Measurements from ENCODE around the gene WNT2B. TPM values are rescaled to one million over a fixed set of nuclear protein-coding genes. Genes with fewer than 3 reads are reported as not detected.
"Not testable (repeated sequence)": the region's sequence is repeated elsewhere in the genome, so short reads cannot be mapped to it uniquely, and the experiment has no call there.

Gene WNT2B
- 0.48 and 4.4 TPM in 2 replicates for total RNA-seq

DNA sequence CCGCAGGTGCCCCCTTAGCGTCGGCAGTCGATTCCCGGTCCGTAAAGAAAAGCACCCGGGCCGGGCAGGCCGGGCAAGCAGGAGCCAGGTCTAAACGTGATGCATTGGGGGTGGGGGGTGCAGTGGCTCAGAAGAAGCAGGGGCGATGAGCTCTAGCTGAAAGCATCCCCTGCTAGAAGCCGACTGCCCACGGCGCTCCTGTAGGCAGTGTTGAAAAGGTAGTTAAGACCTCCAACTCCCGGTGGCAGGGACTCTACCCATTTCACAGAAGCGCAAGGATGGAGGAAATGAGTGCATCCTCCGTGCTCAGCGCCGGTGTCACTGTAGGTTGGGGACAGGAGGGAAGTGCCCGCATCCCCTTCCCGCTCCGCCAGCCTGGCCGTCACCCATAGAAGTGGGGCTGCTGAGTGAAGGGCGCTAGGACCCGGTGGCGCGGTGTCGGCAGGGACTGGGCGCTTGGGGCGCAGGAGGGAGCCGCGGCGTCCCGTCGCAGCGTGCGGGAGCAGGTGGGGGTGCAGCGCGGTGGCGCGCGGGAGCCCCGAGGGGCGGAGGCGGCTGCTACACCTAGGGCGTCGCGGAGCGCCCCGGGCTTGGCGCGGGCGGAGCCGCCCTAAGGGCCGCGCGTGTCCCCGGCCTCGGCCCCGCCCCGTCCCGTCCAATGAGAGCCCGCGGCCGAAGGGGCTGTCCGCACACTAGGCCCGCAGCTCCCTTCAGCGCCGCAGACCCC is at the start of gene WNT2B:
WNT2B (plus strand) TSS at position 688 of the 727 bp plus-strand sequence. CDS start 298 bp downstream, outside the sequence.
- DNase-seq (ENCODE audit: extremely low read depth, low read depth, low spot score), result no peak

DNA sequence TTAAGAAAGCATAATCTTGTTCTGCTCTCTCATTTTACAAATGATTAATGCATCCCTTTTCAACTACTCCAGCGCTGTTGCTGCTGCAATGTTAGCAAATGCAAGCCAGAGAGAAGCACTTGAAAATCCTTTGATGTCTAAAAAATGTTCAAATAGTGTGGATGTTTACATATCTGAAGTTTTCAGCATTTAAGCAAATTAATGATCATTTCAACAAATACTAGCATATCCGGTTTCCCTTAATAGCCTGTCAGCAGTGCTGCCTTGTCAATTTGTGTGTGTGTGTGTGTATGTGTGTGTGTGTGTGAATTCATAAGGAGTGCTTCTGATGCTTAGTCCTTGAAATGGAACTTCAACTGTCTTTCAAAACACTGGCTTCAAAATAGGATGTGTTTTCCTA is 48.1 kb upstream of the WNT2B start:
- no peak for DNase-seq (ENCODE audit: extremely low read depth, low read depth, low spot score)

DNA sequence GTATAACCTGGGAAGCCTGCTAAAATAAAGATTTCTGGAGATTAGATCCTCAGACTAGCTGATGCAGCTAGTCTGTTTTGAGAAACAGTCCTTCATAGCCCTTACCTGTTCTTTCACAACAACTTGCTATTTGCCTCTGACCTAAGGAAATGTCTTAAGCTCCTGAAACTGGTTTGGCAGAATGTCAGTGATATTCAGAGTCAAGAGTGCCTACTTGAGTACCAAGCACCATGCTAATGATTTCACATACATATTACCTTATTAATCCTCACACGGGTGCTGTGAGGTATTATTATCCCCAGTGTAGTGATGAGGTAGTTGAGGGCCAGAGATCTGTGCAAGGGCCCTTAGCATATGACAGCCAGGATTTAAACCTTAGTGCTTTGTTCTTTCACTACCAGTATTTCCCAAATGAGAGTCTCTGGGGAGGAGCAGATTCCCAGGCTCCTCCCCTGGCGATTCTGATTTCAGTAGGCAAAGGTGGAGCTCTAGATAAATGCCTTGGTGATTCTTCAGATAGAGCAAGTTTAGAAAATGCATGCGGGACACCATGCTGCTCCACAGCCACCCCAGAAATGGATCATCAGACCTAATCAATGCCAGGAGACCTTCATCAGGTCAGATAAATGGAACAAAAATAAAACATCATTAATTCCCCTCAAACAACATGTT is 47.4 kb upstream of the WNT2B start:
- DNase-seq (ENCODE audit: extremely low read depth, low read depth, low spot score), result no peak

DNA sequence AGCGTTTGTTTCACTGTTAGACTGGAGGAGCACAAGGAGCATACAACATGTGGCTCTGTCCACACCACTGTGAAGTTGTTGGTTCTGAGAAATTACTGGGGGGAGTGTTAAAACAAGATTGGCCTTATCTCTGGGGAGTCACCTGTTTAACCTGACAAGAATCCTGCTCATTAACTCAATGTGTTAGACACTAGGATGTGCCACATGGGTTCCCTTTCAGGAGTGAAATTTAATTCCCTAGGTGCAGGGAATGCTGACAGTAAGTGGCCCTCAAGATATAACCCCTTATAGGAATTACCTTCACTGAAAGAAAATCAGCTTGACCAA is 45.8 kb upstream of the WNT2B start:
- DNase-seq (ENCODE audit: extremely low read depth, low read depth, low spot score), result no peak

DNA sequence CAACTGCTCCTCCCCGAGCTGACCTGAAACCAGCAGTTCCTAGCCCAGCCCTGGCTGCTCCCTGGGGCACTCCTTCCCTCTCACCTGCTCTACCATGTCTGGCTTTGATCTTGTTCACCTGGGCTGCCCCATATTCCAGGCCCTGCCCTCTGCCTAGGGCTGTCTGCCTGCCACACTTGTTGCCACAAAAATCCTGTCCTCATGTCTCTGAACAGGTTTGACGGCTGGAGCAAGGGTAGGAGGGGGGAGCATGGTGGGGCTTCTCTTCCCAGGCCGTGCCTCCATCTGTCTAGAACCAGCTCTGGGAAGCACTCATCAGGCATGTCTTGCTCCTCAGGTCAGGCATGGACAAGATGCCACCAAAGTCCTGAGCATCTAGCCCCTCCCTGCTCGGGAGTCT is 44.3 kb upstream of the WNT2B start:
- no peak for DNase-seq (ENCODE audit: extremely low read depth, low read depth, low spot score)

DNA sequence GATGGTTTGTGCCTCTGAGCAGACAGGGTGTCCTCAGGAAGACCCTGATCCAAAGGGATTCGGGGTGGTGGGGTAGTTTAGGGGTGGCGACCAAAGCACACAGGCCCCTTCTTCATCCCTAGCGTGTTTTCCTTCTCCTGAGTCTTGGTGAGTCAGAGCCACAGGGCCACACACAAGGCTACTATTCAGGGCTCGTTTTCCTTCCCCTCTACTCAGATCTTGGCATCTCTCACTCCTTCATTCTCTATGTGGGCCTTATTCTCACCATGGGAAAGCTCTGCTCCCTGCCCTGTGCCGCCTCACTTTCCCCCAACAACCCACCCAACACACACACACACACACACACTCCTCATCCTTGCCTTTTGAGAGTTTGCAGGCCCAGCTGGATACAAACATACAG is 43.6 kb upstream of the WNT2B start:
- no peak for DNase-seq (ENCODE audit: extremely low read depth, low read depth, low spot score)

DNA sequence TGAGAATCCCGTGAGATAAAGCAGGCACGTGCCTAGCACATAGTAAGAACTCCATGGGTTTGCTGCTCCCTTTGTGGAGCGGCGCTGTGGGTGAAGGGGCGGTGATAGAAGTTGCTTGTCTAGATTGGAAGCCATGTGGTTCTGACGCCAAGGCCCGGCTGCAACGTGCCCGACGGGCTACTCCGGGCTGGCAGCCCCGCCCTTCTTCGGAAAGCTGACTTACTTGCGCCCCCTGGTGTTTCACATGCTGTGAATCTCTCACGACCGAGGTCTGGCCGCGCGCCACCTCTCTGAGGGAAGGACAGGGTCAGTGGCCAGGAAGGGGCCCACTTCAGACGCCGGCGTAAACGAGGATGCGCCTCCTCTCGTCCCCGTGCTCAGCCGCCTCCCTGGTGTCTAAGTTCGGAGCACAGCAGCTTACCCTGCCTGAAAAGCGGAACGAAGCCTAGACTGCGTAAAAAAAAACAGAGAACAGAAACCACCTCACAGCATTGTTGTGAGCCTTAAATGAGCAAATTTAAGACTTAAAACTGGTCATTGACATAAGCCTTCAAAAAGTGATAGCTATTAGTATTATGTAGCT is 42.6 kb upstream of the WNT2B start:
- peak; percentile 77 for DNase-seq (ENCODE audit: extremely low read depth, low read depth, low spot score)

DNA sequence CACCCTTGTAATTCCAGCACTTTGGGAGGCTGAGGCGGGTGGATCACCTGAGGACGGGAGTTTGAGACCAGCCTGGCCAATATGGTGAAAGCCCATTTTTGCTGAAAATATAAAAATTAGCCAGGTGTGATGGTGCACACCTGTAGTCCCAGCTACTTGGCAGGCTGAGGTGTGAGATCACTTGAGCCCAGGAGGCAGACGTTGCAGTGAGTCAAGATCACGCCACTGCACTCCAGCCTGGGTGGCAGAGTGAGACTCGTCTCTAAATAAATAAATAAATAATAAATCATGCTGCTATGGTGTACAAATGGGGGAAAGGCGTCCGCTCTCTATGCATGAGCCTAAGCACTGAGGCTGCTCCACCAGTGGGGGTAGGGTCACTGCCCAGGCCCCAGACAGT is 38.4 kb upstream of the WNT2B start:
- DNase-seq (ENCODE audit: extremely low read depth, low read depth, low spot score), result not testable (repeated sequence)

DNA sequence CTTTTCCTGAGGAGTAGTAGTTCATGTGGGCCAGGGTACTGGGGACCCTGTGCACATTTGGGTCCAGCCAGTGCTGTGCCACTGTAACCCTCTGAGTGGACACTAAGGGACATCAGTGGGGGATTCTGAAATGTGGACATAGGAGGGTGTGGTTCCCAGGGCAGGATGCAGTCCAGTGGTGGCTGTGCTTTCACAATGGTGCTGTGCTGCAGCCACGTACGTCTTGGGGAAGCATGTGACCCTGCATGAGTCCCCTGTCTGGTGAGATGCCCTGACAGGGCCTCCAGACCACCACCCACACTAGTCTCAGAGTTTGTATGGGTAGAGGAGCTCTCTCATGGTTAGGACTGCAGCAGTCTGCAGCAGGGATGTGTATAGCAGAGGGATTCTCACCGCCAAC is 37.8 kb upstream of the WNT2B start:
- DNase-seq (ENCODE audit: extremely low read depth, low read depth, low spot score), result no peak

DNA sequence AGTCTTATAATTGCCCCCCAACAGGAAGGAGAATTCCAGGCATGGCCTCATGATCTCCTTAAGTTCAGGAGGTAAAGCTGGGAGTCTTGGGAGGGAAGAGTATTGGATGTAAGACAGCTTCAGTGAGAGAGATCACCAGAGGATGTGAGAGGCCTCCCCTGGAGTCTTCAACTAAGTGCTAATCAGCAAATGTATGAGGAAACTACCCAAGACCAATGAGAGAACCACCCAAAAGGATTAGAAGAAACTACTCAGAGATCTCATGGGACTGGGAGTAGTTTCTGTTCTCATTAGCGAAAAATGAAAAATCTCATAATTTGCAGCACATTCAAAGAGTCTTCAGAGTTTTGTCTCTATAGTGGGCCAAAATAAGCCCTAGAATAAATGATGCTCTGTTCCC is 36.6 kb upstream of the WNT2B start:
- DNase-seq (ENCODE audit: extremely low read depth, low read depth, low spot score), result no peak

DNA sequence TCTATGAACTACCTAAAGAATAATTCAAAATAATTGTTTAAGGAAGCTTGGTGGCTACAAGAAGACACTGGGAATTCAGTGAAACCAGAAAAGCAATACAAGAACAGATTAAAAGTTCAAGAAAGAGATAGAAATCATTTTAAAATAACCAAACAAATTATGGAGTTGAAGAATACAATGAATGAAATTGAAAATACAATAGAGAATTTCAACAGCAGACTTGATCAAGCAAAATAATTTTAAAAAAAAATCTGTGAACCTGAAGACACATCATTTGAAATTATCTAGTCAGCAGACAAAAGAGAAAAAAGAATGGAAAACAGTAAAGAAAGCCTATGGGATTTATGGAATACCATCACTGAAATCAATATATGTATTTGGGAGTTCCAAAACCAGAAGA is 31.2 kb upstream of the WNT2B start:
- no peak for DNase-seq (ENCODE audit: extremely low read depth, low read depth, low spot score)

DNA sequence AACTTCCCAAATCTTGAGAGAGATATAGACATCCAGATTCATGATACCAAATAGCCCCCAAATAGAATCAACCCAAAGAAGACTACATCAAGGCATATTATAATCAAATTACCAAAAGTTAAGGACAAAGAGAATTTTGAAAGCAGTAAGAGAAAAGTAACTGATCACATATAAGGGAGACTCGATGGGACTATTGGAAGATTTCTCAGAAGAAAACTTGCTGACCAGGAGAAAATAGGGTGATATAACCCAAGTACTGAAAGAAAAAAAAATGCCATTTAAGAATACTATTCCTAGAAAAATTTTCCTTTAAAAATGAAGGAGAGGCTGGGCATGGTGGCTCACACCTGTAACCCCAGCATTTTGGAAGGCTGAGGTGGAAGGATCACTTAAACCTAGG is 30.5 kb upstream of the WNT2B start:
- DNase-seq (ENCODE audit: extremely low read depth, low read depth, low spot score), result no peak

DNA sequence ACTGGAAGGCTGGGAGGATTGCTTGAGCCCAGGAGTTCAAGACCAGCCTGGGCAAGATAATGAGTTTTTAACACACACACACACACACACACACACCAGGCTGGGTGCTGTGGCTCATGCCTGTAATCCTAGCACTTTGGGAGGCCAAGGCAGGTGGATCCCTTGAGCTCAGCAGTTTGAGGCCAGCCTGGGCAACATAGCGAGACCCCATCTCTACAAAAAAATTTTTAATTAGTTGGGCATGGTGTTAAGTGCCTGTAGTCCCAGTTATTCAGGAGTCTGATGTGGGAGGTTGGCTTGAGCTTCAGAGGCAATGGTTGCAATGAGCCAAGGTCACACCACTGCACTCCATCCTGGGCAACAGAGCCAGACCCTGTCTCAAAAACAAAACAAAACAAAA is 22.7 kb upstream of the WNT2B start:
- not testable (repeated sequence) for DNase-seq (ENCODE audit: extremely low read depth, low read depth, low spot score)

DNA sequence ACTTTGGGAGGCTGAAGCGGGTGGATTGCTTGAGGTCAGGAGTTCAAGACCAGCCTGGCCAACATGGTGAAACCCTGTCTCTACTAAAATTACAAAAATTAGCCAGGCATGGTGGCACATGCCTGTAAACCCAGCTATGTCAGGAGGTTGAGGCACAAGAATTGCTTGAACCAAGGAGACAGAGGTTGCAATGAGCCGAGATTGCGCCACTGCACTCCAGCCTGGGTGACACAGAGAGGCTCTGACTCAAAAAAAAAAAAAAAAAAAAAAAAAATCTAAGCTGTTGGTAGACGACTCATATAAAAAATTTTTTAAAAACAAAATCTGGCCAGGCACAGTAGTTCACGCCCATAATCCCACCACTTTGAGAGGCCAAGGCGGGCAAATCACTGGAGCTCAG is 21.1 kb upstream of the WNT2B start:
- not testable (repeated sequence) for DNase-seq (ENCODE audit: extremely low read depth, low read depth, low spot score)

DNA sequence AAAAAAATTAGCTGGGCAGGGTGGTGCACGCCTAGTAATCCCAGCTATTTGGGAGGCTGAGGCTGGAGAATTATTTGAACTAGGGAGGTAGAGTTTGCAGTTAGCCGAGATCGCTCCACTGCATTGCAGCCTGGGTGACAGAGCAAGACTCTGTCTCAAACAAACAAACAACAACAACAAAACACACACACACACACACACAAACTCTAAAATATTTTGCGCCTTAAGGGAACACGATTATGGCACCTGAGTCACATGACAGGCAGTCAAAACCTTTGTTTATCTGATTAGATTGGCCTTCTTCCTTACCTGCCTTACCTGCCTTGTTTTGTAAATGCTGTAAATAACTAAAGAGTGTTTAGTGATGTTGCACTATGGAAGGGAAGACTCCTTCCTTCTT is 20.6 kb upstream of the WNT2B start:
- no peak for DNase-seq (ENCODE audit: extremely low read depth, low read depth, low spot score)

DNA sequence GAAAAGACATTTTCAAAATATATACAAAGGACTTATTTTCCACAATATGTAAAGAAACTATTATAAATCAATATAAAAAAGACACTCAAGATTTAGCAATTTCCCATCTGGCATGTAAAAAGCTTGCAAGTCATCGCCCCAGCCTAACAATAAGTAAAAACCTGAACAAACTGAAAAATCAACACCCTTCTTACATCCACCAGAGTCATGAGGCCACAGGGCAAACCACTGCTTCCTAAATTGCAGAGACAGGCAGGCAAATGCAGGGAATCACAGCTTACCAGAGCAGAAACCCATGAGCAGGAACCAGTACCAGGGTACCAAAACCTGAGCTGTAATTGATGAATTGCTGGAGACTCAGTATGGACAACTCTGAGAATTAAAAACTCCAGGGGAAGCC is 16.7 kb upstream of the WNT2B start:
- DNase-seq (ENCODE audit: extremely low read depth, low read depth, low spot score), result no peak

DNA sequence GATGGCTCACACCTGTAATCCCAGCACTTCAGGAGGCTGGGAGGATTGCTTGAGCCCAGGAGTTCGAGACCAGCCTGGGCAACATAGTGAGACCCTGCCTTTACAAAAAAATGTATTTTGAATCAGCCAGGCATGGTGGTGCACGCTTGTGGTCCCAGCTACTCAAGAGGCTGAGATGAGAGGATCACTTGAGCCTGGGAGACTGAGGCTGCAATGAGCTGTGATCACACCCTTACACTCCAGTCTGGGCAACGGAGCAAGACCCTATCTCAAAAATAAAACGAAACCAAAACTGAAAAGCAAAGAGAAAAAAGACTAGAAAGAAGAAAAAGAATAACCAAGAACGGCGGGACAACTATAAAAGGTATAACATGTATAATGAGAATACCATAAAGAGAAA is 15.4 kb upstream of the WNT2B start:
- no peak for DNase-seq (ENCODE audit: extremely low read depth, low read depth, low spot score)

DNA sequence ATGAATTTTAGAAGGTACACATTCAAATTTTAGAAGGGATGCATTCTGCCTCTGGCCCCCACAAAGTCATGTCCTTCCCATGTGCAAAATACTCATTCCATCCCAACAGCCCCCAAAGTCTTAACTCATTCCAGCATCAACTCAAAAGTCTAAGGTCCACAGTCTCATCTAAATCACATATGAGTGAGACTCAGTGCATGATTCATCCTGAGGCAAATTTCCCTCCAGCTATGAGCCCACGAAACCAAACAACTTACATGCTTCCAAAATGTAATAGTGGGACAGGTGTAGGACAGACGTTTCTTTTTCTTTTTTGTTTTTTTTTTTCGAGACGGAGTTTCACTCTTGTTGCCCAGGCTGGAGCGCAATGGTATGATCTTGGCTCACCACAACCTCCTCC is 12.5 kb upstream of the WNT2B start:
- no peak for DNase-seq (ENCODE audit: extremely low read depth, low read depth, low spot score)

DNA sequence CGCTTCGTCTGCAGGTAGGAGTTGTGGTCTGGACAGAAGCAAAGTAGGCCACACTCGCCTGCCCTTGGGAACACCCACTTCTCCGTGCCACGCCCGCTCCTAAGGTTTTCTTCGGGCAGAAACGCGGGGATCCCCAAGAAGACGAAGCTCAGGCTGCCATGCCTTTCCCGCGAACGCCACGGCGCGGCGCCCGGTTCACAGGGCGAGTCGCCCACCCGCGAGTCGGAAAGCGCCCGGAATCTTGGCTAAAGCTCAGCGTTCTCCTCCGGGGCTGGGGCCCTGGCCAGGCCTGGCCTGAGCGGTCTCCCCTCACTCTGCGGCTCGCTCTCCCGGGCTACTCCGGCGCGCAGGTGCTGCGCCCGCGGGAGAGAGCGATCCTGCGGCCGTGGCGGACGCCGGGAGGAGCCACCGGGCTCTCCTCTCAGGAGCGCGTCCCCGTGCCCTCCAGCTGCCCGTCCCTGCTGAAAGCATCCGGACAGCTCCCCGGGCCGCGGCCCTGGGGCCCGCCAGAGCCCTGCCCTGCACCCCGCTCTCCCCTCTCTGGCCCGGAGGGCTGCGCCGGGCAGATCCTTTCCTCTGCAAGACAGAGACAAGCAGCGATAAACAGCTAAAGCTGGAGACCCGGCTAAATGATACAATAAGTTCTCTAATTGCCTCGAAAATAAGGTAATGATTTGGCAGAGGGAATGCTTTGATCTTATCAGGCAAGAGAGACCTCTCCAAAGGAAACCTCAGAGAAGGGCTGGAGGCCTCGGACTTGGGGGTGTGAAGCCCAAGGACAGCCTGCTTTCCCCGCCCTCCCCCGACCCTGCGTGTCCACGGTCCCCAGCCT is 6.7 kb upstream of the WNT2B start:
- DNase-seq (ENCODE audit: extremely low read depth, low read depth, low spot score), result no peak

DNA sequence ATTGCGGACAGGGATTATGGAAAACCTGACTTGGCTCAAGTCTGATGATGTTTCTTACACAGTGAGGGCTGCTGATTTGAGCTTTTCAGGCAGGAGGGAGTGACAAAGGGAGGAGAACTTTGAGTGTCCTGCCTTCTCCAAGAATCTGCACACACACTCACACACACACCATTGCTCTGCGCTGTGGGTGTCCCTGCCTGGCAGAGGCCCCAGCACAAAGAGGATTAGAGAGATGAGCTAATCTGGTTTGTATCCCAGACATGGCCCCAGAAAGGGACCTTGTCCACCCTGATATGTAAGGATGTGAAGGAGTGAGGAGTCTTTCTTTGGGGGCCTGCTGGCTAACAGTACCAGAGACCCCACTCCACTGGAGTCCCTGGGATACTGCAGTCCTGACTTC is 5.9 kb upstream of the WNT2B start:
- DNase-seq (ENCODE audit: extremely low read depth, low read depth, low spot score), result no peak

DNA sequence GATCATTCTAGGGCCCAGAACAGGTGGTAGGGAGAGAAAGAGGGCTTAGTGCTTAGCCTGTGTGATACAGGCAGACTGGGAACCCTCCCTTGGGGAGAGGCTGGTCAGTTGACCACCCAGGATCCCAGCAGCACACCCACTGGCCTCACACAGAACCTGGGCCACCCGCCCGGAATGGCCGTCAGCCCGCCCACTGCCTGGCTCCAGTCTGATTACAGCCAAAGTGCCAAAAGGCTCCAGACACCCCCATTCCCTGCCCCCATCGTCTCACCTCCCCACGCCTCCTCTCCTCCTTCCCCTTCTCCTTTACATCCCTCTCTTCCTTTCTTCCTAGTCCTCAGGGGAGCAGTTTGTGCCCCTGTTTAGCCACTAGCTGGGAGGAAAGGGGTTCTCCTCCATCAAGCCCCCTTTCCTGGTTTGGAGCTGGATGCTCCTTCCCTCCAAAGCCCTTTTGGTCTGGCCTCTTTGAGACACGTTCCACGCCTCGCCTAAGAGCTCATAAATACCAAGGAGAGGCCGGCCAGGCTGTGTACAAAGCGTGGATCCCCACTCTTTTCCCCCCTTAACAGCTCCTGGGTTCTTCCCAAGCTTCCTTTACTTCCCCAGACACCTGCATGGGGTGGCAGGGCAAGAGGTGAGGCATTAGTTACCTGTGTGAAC is 4.6 kb upstream of the WNT2B start:
- no peak for DNase-seq (ENCODE audit: extremely low read depth, low read depth, low spot score)

All from glomerular endothelial cell (primary cell).